GM21423 (cell line): ENCODE data around the gene OSCAR.

Experiments used
- ATAC-seq: cut with Tn5 transposase; IDR thresholded peaks from one replicate; pipeline ENCODE4 v1.9.1; 2021; ENCODE audit warnings: mild to moderate bottlenecking, moderate library complexity; ENCODE audit not compliant: unreplicated experiment

OSCAR gene

GRCh38 chr19:54095136-54095858 is 5.3 kb downstream of the OSCAR start:
- ATAC-seq: no peak

- ATAC-seq: no peak
Observed at GRCh38 chr19:54094426-54095000, 6.1 kb downstream of the OSCAR start.

- no peak for ATAC-seq
Observed at GRCh38 chr19:54084410-54084809, 16.2 kb downstream of the OSCAR start.

GRCh38 chr19:54081032-54081431 is 19.6 kb downstream of the OSCAR start, which contains the start of gene TARM1:
TARM1 (minus strand) TSS chr19:54081365; CDS start chr19:54081340, 25 bp downstream.
- no peak for ATAC-seq

- no peak for ATAC-seq
Observed at GRCh38 chr19:54077334-54077733, 23.3 kb downstream of the OSCAR start.

- ATAC-seq: no peak
Observed at GRCh38 chr19:54074851-54075250, 25.8 kb downstream of the OSCAR start.

GRCh38 chr19:54073829-54074228 is 26.8 kb downstream of the OSCAR start:
- ATAC-seq: no peak

GRCh38 chr19:54069470-54069869 is 31.1 kb downstream of the OSCAR start:
- ATAC-seq: no peak

- no peak for ATAC-seq
Observed at GRCh38 chr19:54063350-54064116, 37.1 kb downstream of the OSCAR start, which contains the start of gene VSTM1. VSTM1 (minus strand) TSS chr19:54063897; CDS start chr19:54063777, 120 bp downstream.

GRCh38 chr19:54062643-54063042 is 38.0 kb downstream of the OSCAR start:
- ATAC-seq: no peak

- no peak for ATAC-seq
Observed at GRCh38 chr19:54047616-54048015, 53.0 kb downstream of the OSCAR start.

GRCh38 chr19:54045771-54046170 is 54.8 kb downstream of the OSCAR start:
- ATAC-seq: no peak
